NT2/D1 (cell line): ENCODE results near the gene TLR2.

ENCODE experiments used
- SUZ12 ChIP-seq: IDR thresholded peaks from 2 replicates; pipeline ENCODE4 v1.6.1; 2011; ENCODE audit not compliant: insufficient read length, insufficient read depth; ENCODE audit errors: extremely low read depth
- YY1 ChIP-seq: IDR thresholded peaks from 2 replicates; pipeline ENCODE4 v1.6.1; 2011; ENCODE audit not compliant: insufficient read length, insufficient read depth
- ZNF274 ChIP-seq: IDR thresholded peaks from 2 replicates; pipeline ENCODE4 v1.6.1; 2011; ENCODE audit warnings: mild to moderate bottlenecking, low read depth, low read length

GRCh38 chr4:153646978-153647377 lies 37.1 kb upstream of the TLR2 start:
- TF ChIP-seq ZNF274 (no peak), SUZ12 (no peak), YY1 (no peak)
